NOMO-1 (cell line): Measurements from ENCODE around the gene CARD14.
"Not testable (repeated sequence)": the region's sequence is repeated elsewhere in the genome, so short reads cannot be mapped to it uniquely, and the experiment has no call there.

ENCODE experiments used
- DNase-seq, 2 experiments: peaks; one replicate each; lab custom pipeline; 2025; ENCODE audit not compliant: unreplicated experiment in 2 of 2; lab: John Stamatoyannopoulos, UW

The CARD14 gene

GRCh38 chr17:80222376-80223141, 52.7 kb downstream of the CARD14 start:
- no peak for DNase-seq

GRCh38 chr17:80223142-80223815, 53.4 kb downstream of the CARD14 start:
- DNase-seq: no peak

- DNase-seq: no peak
Observed at GRCh38 chr17:80223838-80224497, 54.1 kb downstream of the CARD14 start.

GRCh38 chr17:80224683-80225082, 54.9 kb downstream of the CARD14 start:
- no peak for DNase-seq

DNA sequence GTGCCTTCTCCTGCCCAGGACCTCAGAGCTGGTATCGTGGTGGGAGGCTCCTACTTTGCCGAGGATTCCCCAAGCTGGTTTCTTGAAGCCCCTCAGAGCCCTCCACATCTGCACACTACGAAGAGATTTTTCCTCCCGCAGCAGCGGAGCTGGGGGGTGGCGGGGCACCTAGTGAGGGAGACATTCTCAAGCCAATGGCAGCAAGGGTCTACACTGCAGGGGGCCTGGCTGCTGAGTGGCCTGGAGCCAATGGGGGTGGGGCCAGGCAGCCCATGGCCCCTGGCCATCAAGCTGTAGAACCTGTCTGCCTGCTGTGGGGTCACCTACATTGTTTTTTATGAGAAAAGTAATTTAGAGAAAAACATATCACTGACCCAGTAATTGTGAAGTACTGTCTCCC, 55.4 kb downstream of the CARD14 start:
- no peak for DNase-seq

DNA sequence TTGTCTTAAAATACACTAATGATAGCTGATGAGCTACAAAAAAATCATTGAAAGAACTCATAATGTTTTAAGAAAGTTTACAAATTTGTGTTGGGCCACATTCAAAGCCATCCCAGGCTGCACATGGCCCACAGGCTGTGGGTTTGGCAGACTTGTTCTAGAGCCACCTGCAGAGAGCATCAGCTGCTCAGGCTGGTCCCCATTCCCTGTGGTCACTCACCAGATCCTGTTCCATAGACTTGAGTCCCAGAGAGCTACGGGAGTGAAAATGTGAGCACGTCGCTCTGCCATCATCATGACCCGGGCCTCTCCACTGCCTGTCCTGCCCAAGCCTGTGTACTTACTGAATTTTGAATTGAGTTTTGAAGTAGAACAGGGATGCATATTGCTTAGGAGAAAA, 57.3 kb downstream of the CARD14 start:
- DNase-seq: no peak

DNA sequence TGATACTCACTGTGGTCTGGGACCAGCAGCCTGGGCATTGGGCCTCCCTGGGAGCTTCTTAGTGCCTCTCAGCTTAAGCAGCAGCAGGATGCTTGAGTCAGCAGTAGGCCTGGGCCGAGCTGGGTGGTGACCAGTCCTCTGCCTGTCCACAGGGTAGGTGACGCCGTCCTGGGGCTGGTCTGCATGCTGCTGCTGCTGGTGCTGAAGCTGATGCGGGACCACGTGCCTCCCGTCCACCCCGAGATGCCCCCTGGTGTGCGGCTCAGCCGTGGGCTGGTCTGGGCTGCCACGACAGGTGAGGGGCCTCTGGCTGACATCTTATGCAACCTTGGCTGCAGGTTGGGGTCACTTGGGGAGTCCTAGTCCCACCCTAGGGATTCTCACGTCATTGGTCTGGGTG, 57.8 kb downstream of the CARD14 start:
- no peak for DNase-seq

DNA sequence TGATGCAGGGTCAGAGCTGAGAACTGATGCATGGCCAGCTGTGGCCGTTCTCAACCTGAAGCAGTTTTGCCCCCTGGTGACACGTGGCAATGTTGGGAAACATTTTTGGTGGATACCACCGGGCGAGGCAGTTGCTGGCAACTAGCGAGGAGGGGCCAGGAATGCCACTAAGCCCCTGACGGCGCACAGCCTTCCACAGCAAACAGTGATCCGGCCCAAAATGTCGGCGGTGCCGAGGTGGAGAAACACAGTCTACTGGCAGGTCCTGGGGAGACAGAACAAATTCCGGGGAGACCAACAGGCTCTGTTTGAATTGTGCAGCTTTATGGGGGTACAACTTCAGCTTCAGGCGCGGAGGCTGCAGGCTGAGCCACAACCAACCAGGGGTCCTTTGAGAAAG, 58.6 kb downstream of the CARD14 start:
- no peak for DNase-seq

- no peak for DNase-seq
Observed at GRCh38 chr17:80229011-80229410, 59.2 kb downstream of the CARD14 start.

- DNase-seq: no peak
Observed at GRCh38 chr17:80232438-80232837, 62.6 kb downstream of the CARD14 start.

- no peak for DNase-seq
Observed at GRCh38 chr17:80233202-80233601, 63.4 kb downstream of the CARD14 start.

- DNase-seq: no peak
Observed at GRCh38 chr17:80236911-80237310, 67.1 kb downstream of the CARD14 start.

- DNase-seq: no peak
Observed at GRCh38 chr17:80237386-80237785, 67.6 kb downstream of the CARD14 start.

GRCh38 chr17:80242505-80242904, 72.7 kb downstream of the CARD14 start:
- DNase-seq: no peak

GRCh38 chr17:80243526-80244433, 74.0 kb downstream of the CARD14 start:
- DNase-seq: no peak

DNA sequence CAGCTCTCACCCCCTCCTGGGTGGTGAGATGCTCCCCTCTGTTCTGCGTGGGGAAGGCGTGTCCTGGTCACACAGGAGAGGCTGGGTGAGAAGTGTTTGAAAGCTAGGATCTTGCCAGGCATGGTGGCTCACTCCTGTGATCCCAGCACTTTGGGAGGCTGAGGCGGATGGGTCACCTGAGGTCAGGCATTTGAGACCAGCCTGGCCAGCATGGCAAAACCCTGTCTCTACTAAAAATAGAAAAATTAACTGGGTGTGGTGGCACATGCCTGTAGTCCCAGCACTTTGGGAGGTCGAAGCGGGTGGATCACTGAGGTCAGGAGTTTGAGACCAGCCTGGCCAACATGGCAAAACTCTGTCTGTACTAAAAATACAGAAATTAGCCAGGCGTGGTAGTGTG, 74.6 kb downstream of the CARD14 start:
- not testable (repeated sequence) for DNase-seq

DNA sequence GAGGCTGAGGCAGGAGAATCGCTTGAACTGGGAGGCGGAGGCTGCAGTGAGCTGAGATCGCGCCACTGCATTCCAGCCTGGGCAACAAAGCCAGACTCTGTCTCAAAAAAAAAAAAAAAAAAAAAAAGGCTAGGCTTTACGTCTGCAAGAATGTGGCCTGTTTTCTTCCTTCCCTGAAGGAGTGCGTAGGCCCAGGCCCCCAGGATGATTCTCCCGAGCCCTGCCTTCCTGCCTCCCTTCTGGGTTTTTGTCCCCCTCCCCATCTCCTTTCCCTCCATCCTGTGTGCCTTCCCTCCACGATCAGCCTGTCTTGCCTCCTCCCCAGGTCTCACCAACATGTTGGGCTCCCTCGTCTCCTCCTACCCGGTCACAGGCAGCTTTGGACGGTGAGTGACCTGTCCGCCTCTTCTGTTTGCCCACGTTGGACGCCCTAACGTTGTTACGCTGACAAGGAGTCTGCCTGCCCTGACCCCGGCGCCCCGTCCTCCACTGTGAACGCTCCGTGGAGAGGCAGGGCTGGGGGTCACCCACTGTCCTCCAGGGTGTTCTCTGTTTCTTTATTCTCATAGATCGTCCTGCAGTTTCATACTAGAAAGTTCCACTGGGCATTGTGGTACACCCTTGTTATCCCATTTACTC, 75.2 kb downstream of the CARD14 start:
- DNase-seq: no peak

DNA sequence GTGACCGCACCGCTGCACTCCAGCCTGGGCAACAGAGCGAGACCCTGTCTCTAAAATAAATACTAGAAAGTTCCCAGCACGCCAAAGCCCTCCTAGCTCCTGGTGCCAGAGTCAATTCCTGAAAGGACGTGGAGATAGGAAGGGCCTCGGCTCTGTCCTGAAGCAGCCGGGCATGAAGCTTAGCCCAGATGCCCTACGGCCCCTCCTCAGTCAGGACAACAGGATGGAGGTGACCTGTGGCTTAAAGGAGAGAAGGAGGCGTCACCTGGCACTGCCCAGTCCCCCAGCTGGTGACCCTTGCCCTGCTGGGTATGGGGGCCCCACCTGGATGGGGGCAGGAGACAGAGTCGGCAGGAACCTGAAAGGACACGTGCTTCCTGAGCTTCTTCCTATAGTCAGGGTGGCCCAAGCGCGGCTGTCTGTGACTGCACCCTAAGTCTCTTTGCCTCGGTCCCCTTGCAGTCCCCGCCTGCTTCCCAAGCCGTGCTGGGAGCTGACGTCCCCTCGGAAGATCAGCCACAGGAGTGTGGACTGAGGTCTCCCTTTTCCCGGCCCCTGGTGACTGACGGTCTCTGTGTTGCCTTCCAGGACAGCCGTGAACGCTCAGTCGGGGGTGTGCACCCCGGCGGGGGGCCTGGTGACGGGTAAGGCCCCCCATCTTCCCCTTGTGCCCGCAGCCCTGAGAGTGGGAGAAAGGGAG, 75.9 kb downstream of the CARD14 start:
- DNase-seq: no peak

GRCh38 chr17:80246266-80246681, 76.4 kb downstream of the CARD14 start:
- no peak for DNase-seq

- DNase-seq: no peak
Observed at GRCh38 chr17:80246726-80247125, 76.9 kb downstream of the CARD14 start.
